HepG2 (cell line): ENCODE results near the gene SASH1. TPM values are rescaled to one million over a fixed set of nuclear protein-coding genes. Genes with fewer than 3 reads are reported as not detected.

Experiments
- ATAC-seq: fragments of 200-7000 bp; cut with Tn5 transposase; 3 replicates; pipeline ENCODE4 v1.9.1; 2020; ENCODE audit warnings: mild to moderate bottlenecking, moderate library complexity
- BruUV-seq: library from RNA; stranded (reverse); fragments of 400-500 nt; replicated peaks from 2 replicates; lab custom pipeline; 2021; lab: Mats Ljungman, UMichigan
- CTCF ChIA-PET: fragments of 300-600 bp; formaldehyde crosslinking; extraction: SDS; loops from one replicate; lab custom pipeline; 2021; ENCODE audit warnings: low total read pairs, inconsistent platforms, low intra/inter-chr PET ratio; lab: Yijun Ruan, JAX
- POLR2A ChIA-PET: fragments of 350-600 bp; sonication (Branson Sonifier 250); formaldehyde crosslinking; loops from one replicate; lab custom pipeline; 2020; ENCODE audit warnings: antibody characterized with exemption, inconsistent platforms; lab: Yijun Ruan, JAX
- DNase-seq: peaks from one replicate; pipeline ENCODE4 v3.0.0-alpha.2; 2015; ENCODE audit warnings: low spot score
- FAIRE-seq: peaks from 3 replicates; lab custom pipeline; 2011; peaks lifted over from hg19 to GRCh38; lab: Jason Lieb, UNC
- H2AFZ ChIP-seq: one replicate; pipeline ENCODE4 v1.6.1; 2011; ENCODE audit warnings: low read length, inconsistent platforms
- H3K27ac ChIP-seq: fragments of 300-600 bp; 3 replicates; pipeline ENCODE4 v1.8.0; 2011; ENCODE audit warnings: mixed run types, mild to moderate bottlenecking, mixed read lengths, low read length, inconsistent platforms; ENCODE audit not compliant: insufficient read depth; ENCODE audit errors: extremely low read length
- H3K27me3 ChIP-seq, 2 experiments: fragments of 200-600 bp in 1 of 2; 2 replicates in 1 of 2; 3 replicates in 1 of 2; pipeline versions ENCODE4 v1.6.0 to v1.8.0; 2011; ENCODE audit warnings: low read length in 2 of 2, mild to moderate bottlenecking in 2 of 2, moderate library complexity in 2 of 2, inconsistent platforms in 1 of 2; ENCODE audit not compliant: insufficient read depth in 2 of 2, control insufficient read depth in 1 of 2
- H3K36me3 ChIP-seq, 2 experiments: fragments of 200-600 bp in 1 of 2; replicated peaks in 1 of 2; 2 replicates in 1 of 2; 3 replicates in 1 of 2; pipeline versions ENCODE4 v1.5.1 to v1.8.0; 2011; ENCODE audit warnings: low read length in 2 of 2, inconsistent platforms in 1 of 2; ENCODE audit not compliant: insufficient read depth in 2 of 2, control insufficient read depth in 1 of 2
- H3K4me1 ChIP-seq: 2 replicates; pipeline ENCODE4 v1.5.1; 2012; ENCODE audit warnings: low read length, inconsistent platforms; ENCODE audit not compliant: insufficient read depth
- H3K4me2 ChIP-seq: 2 replicates; pipeline ENCODE4 v1.6.0; 2011; ENCODE audit warnings: low read depth, low read length, inconsistent platforms
- H3K4me3 ChIP-seq, 3 experiments: fragments of 200-600 bp in 1 of 3; sonication (generic), shearing (Covaris generic) in 1 of 3; replicated peaks in 1 of 3; 2 replicates each; pipeline ENCODE4 v1.5.1; 2011 to 2016; ENCODE audit warnings: low read length in 3 of 3, inconsistent platforms in 2 of 3, low read depth in 2 of 3, mild to moderate bottlenecking in 2 of 3, control low read depth in 1 of 3, mixed read lengths in 1 of 3; ENCODE audit not compliant: insufficient read depth in 1 of 3
- H3K79me2 ChIP-seq: one replicate; pipeline ENCODE4 v1.6.1; 2011; ENCODE audit warnings: low read length, inconsistent platforms; ENCODE audit not compliant: insufficient read depth
- H3K9ac ChIP-seq: 2 replicates; pipeline ENCODE4 v1.6.0; 2011; ENCODE audit warnings: mild to moderate bottlenecking, low read depth, low read length, inconsistent platforms; ENCODE audit not compliant: insufficient read depth
- H3K9me3 ChIP-seq: 2 replicates; pipeline ENCODE4 v1.5.1; 2012; ENCODE audit warnings: mild to moderate bottlenecking, low read length
- H4K20me1 ChIP-seq: 2 replicates; pipeline ENCODE4 v1.6.0; 2011; ENCODE audit warnings: inconsistent platforms, mild to moderate bottlenecking, low read length, moderate library complexity; ENCODE audit not compliant: insufficient read depth
- ESRRA ChIP-seq: sonication (generic); formaldehyde crosslinking; IDR thresholded peaks from 2 replicates; pipeline ENCODE4 v1.5.1; 2020; ENCODE audit warnings: mild to moderate bottlenecking, low read depth, missing genetic modification reagents
- HDAC2 ChIP-seq: sonication (generic); formaldehyde crosslinking; IDR thresholded peaks from 2 replicates; pipeline ENCODE4 v1.4.0; 2020; ENCODE audit warnings: missing genetic modification reagents
- KDM5B ChIP-seq: sonication (generic); formaldehyde crosslinking; IDR thresholded peaks from 2 replicates; pipeline ENCODE4 v1.4.0; 2020; ENCODE audit warnings: missing genetic modification reagents, mild to moderate bottlenecking, borderline replicate concordance
- LCORL ChIP-seq, 2 experiments: fragments of 450-650 bp in 1 of 2; sonication (generic) in 1 of 2; formaldehyde crosslinking in 1 of 2; IDR thresholded peaks; 2 replicates each; pipeline versions ENCODE4 v1.5.0 to v1.6.1; 2017 to 2020; ENCODE audit warnings: antibody characterized with exemption in 1 of 2, missing genetic modification reagents in 1 of 2
- MTA1 ChIP-seq: sonication (generic); formaldehyde crosslinking; IDR thresholded peaks from 2 replicates; pipeline ENCODE4 v1.4.0; 2020; ENCODE audit warnings: missing genetic modification reagents, mild to moderate bottlenecking, borderline replicate concordance
- NONO ChIP-seq, 2 experiments: fragments of 450-650 bp in 1 of 2; sonication (generic) in 1 of 2; formaldehyde crosslinking in 1 of 2; IDR thresholded peaks in 1 of 2; conservative IDR thresholded peaks in 1 of 2; 2 replicates each; pipeline versions ENCODE4 v1.6.1 to v1.8.0; 2017 to 2022; ENCODE audit warnings: mild to moderate bottlenecking in 1 of 2, missing genetic modification reagents in 1 of 2, moderate library complexity in 1 of 2
- PAX8 ChIP-seq: sonication (generic); formaldehyde crosslinking; IDR thresholded peaks from 2 replicates; pipeline ENCODE4 v1.8.0; 2022; ENCODE audit warnings: mild to moderate bottlenecking, missing genetic modification reagents, borderline replicate concordance
- SUZ12 ChIP-seq: fragments of 150-350 bp; IDR thresholded peaks from 2 replicates; pipeline ENCODE4 v1.6.1; 2014; ENCODE audit warnings: low read depth, low read length
- ZFX ChIP-seq: sonication (generic); formaldehyde crosslinking; IDR thresholded peaks from 2 replicates; pipeline ENCODE4 v1.4.0; 2020; ENCODE audit warnings: mild to moderate bottlenecking, low read depth, missing genetic modification reagents, moderate library complexity
- ZNF160 ChIP-seq: sonication (generic); formaldehyde crosslinking; IDR thresholded peaks from 2 replicates; pipeline ENCODE4 v1.8.0; 2022; ENCODE audit warnings: mild to moderate bottlenecking, inconsistent platforms, missing genetic modification reagents
- ZNF431 ChIP-seq: sonication (generic); formaldehyde crosslinking; IDR thresholded peaks from 2 replicates; pipeline ENCODE4 v1.9.0; 2022; ENCODE audit warnings: missing genetic modification reagents, low read depth, mild to moderate bottlenecking, borderline replicate concordance
- ZNF546 ChIP-seq: sonication (generic); formaldehyde crosslinking; conservative IDR thresholded peaks from 2 replicates; pipeline ENCODE4 v1.8.1; 2023; ENCODE audit warnings: mild to moderate bottlenecking, missing genetic modification reagents
- WGBS: methylation state at CpG from one replicate; pipeline ENCODE4 v1.1.6; 2017; ENCODE audit warnings: low lambda C conversion rate; 5-methylcytosine and 5-hydroxymethylcytosine counted together
- in situ Hi-C: cut with HindIII; loops from 2 replicates; pipeline ENCODE4 v1.10.0; 2017; ENCODE audit warnings: low pct_unique_long_range_greater_than_20kb; ENCODE audit not compliant: extremely low pct_ligation_motif_present
- intact Hi-C: fragments of 100-400 bp; cut with micrococcal nuclease; formaldehyde crosslinking; loops from one replicate; pipeline ENCODE4 v1.10.0; 2022; ENCODE audit not compliant: unreplicated experiment
- polyA plus RNA-seq, 8 experiments: library from polyadenylated mRNA; depleted of rRNA in 3 of 8; stranded (reverse) in 7 of 8; unstranded in 1 of 8; fragments of >200 nt; fragmentation: Illumina TruSeq in 4 of 8; extraction: Trizol in 4 of 8; gene quantifications; 2 replicates each; pipeline versions ENCODE4 v1.2.1 to v1.2.3, GENCODE V29; 2011 to 2016; ENCODE audit warnings: low read depth in 4 of 8, missing spikeins in 1 of 8, mixed read lengths in 1 of 8; ENCODE audit not compliant: insufficient read depth in 1 of 8
- total RNA-seq, 5 experiments: library from RNA; depleted of rRNA; stranded (reverse); fragments of >200 nt; fragmentation: Illumina TruSeq; extraction: Trizol; gene quantifications; 2 replicates each; pipeline ENCODE4 v1.2.3, GENCODE V29; 2016; ENCODE audit warnings: low read depth in 1 of 5
- TF ChIP-seq, protein P1 (sequence below): sonication (generic); formaldehyde crosslinking; IDR thresholded peaks from 2 replicates; pipeline ENCODE4 v1.5.1; 2020; ENCODE audit warnings: mild to moderate bottlenecking, missing genetic modification reagents, moderate library complexity
- TF ChIP-seq, protein P2 (sequence below): sonication (generic); formaldehyde crosslinking; IDR thresholded peaks from 2 replicates; pipeline ENCODE4 v1.8.1; 2023; ENCODE audit warnings: mild to moderate bottlenecking, missing genetic modification reagents
- TF ChIP-seq, protein P3 (sequence below): sonication (generic); formaldehyde crosslinking; IDR thresholded peaks from 2 replicates; pipeline ENCODE4 v1.5.0; 2020; ENCODE audit warnings: missing genetic modification reagents

SASH1 gene
- total and polyA plus RNA-seq, 2 of the 13 experiments (the other 11 are each of a cell fraction or from before 2014, with no cell fraction given) = 7.5 to 8.2 TPM

DNA sequence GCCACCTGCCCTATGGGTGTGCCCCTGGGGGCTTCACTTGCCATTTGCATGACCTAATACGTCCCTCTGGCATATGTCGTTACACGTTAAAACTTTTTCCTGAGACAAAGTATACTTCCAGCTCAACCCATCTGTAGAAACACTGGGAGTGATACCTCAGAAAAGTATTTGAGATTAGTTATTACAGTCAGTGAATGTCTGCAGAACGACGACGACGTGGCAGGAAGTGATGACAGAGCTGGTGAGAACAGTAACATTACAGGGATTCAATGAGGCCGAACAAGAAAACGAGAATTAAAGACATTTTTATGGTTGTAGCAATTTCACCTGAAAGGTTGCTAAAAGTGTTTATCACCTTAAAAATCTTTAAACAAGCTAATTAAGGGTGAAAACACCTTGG is 40.2 kb downstream of the SASH1 start (continued):
- TF ChIP-seq, protein P1, sequence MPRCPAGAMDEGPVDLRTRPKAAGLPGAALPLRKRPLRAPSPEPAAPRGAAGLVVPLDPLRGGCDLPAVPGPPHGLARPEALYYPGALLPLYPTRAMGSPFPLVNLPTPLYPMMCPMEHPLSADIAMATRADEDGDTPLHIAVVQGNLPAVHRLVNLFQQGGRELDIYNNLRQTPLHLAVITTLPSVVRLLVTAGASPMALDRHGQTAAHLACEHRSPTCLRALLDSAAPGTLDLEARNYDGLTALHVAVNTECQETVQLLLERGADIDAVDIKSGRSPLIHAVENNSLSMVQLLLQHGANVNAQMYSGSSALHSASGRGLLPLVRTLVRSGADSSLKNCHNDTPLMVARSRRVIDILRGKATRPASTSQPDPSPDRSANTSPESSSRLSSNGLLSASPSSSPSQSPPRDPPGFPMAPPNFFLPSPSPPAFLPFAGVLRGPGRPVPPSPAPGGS (CRISPR knock-in tag) = no peak
- TF ChIP-seq MTA1 (CRISPR knock-in tag) (no peak), KDM5B (CRISPR knock-in tag) (no peak), HDAC2 (no peak)
- TF ChIP-seq, all 625 proteins: peak for 0

DNA sequence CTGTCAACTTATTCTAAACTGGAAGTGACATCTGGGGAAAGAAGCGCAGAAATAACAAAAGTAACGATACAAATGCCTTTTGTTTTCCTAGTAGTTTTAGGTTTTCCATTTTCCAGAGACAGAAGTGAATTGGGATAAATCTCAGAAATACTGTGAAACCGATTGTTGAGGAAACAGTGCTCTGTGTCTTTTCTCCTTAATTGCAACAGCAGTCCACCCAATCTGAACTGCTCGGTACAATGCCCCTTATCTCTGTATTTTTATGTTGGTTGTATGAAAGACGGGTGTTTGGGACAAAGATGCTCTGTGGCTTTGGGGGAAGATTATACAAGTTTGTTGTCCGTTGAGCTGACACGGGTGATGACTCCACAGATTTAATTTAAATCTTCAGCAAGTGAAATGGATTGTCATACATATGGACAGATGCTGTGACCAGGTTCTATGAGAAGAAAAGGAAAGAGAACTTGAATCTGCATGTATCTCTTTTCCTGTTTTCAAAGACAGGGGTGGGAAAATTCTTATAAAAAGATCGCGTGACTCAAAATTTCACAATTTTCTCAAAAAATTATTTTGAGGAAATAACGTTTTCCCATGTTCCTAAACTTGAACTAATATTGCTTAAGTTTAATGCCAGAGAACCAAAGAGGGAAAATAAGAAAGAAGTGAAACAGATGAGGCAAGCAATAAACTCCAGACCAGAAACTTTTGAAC is 41.2 kb downstream of the SASH1 start:
- Histone ChIP-seq H3K4me1 (no peaks in the 10 kb centered on the region), H2AFZ (no peak overlapping the region), H3K27ac (no peak overlapping the region), H3K4me3 (no peak overlapping the region), H3K9me3 (no peaks in the 10 kb centered on the region), H3K4me2 (no peak overlapping the region), H3K36me3 (no peaks in the 10 kb centered on the region), H3K9ac (no peak overlapping the region), H3K27me3 (no peaks in the 10 kb centered on the region), H3K79me2 (no peaks in the 10 kb centered on the region), H4K20me1 (no peaks in the 10 kb centered on the region)
- 88% methylated on average over 10 of the region's 10 CpGs for WGBS
- DNase-seq (no peak), FAIRE-seq (no peak), ATAC-seq (no peak)
- CTCF ChIA-PET = no interaction called here
- POLR2A ChIA-PET = no interaction called here
- intact Hi-C loops = no loop called here
- BruUV-seq = no TSS peak
- in situ Hi-C loops = no loop called here
- TF ChIP-seq, protein P2, sequence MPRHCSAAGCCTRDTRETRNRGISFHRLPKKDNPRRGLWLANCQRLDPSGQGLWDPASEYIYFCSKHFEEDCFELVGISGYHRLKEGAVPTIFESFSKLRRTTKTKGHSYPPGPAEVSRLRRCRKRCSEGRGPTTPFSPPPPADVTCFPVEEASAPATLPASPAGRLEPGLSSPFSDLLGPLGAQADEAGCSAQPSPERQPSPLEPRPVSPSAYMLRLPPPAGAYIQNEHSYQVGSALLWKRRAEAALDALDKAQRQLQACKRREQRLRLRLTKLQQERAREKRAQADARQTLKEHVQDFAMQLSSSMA (CRISPR knock-in tag) = no peak
- TF ChIP-seq ZNF546 (CRISPR knock-in tag) = no peak
- no peak for TF ChIP-seq PAX8 (CRISPR knock-in tag)
- TF ChIP-seq, protein P3, sequence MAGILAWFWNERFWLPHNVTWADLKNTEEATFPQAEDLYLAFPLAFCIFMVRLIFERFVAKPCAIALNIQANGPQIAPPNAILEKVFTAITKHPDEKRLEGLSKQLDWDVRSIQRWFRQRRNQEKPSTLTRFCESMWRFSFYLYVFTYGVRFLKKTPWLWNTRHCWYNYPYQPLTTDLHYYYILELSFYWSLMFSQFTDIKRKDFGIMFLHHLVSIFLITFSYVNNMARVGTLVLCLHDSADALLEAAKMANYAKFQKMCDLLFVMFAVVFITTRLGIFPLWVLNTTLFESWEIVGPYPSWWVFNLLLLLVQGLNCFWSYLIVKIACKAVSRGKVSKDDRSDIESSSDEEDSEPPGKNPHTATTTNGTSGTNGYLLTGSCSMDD (CRISPR knock-in tag) = no peak
- no peak for TF ChIP-seq LCORL (IDR thresholded peaks at IDR 0.05)
- no peak for TF ChIP-seq LCORL (CRISPR knock-in tag; IDR thresholded peaks at IDR 0.05)
- no peak for TF ChIP-seq NONO (IDR thresholded peaks at IDR 0.05)
- no peak for TF ChIP-seq NONO (CRISPR knock-in tag; conservative IDR thresholded peaks at IDR 0.05)
- no peak for TF ChIP-seq SUZ12
- no peak for TF ChIP-seq ZFX
- TF ChIP-seq ESRRA (CRISPR knock-in tag) = no peak
- no peak for TF ChIP-seq ZNF431 (CRISPR knock-in tag)
- TF ChIP-seq ZNF160 (CRISPR knock-in tag) = no peak
